ENCODE measurements around the gene VGLL3. TPM values are rescaled to one million over a fixed set of nuclear protein-coding genes. Genes with fewer than 3 reads are reported as not detected.

VGLL3 gene
- polyA plus RNA-seq, 1 experiment: 27.2 TPM

DNA sequence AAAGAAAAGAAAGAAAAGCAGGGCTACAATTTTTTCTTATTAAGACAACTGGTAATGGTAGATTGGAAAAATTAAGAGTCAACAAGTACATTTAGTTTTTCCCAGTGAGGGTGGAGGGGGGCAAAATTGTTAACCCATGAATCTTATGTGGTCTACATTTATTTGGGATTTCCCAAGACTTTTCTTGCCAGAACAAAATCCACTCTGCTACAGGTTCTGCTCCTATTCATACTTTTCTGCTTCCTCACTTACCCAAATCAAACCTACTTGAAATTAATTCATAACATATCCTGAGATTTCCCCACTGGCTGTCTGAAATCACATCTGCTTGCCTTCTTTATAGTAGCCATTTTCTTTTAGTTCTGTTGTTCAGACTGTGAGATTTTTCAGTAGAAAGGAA lies 41.1 kb downstream of the VGLL3 start:
- Histone ChIP-seq H3K27me3 (ENCODE audit: control insufficient read depth, insufficient read depth, low read length) (no peaks in the 10 kb centered on the region), H3K4me3 (ENCODE audit: low read depth, low read length) (no peak overlapping the region), H3K27ac (ENCODE audit: low read depth, low read length) (no peak overlapping the region), H3K9me3 (ENCODE audit: control insufficient read depth, insufficient read depth, low read length) (no peaks in the 10 kb centered on the region)
- no peak for TF ChIP-seq CTCF (IDR thresholded peaks at IDR 0.05; ENCODE audit: low read depth, low read length)
- ChIA-PET CTCF (no interaction called here), POLR2A (no interaction called here)
- DNase-seq (ENCODE audit: low read depth, low spot score): no peak

GRCh38 chr3:86948822-86949221 lies 42.1 kb downstream of the VGLL3 start:
- Histone ChIP-seq H3K4me3 (ENCODE audit: low read depth, low read length) (no peak overlapping the region), H3K27ac (ENCODE audit: low read depth, low read length) (no peak overlapping the region), H3K27me3 (ENCODE audit: control insufficient read depth, insufficient read depth, low read length) (no peaks in the 10 kb centered on the region), H3K9me3 (ENCODE audit: control insufficient read depth, insufficient read depth, low read length) (no peaks in the 10 kb centered on the region)
- CTCF ChIA-PET: no interaction called here
- POLR2A ChIA-PET: no interaction called here
- no peak for TF ChIP-seq CTCF (IDR thresholded peaks at IDR 0.05; ENCODE audit: low read depth, low read length)
- no peak for DNase-seq (ENCODE audit: low read depth, low spot score)

GRCh38 chr3:86942206-86942605 lies 48.7 kb downstream of the VGLL3 start:
- H3K27ac ChIP-seq (ENCODE audit: low read depth, low read length): no peak overlapping the region
- TF ChIP-seq CTCF (IDR thresholded peaks at IDR 0.05; ENCODE audit: low read depth, low read length): no peak
- CTCF ChIA-PET: no interaction called here

GRCh38 chr3:86938416-86939105 lies 52.4 kb downstream of the VGLL3 start:
- DNase-seq (ENCODE audit: low read depth, low spot score): peak; percentile 55
- POLR2A ChIA-PET: interaction anchor here (0.6 to 2.6 kb wide), 11 partner anchors 18 to 153 kb away, joined by 3 to 18 read pairs (median 5); partner anchors contain the start of gene VGLL3

More at GRCh38 chr3:86942206-86942605, 48.7 kb downstream of the VGLL3 start:
- H3K27me3 ChIP-seq (ENCODE audit: control insufficient read depth, insufficient read depth, low read length): no peaks in the 10 kb centered on the region
- no peaks in the 10 kb centered on the region for H3K9me3 ChIP-seq (ENCODE audit: control insufficient read depth, insufficient read depth, low read length)
- POLR2A ChIA-PET: no interaction called here
- DNase-seq (ENCODE audit: low read depth, low spot score): no peak
- H3K4me3 ChIP-seq (ENCODE audit: low read depth, low read length): no peak overlapping the region

More at GRCh38 chr3:86938416-86939105, 52.4 kb downstream of the VGLL3 start:
- CTCF ChIA-PET: interaction anchor here (1.3 kb wide), 1 partner anchor 71 kb away, joined by 3 read pairs; no protein-coding TSS in a partner anchor
- no peak for TF ChIP-seq CTCF (IDR thresholded peaks at IDR 0.05; ENCODE audit: low read depth, low read length)
- H3K4me3 ChIP-seq (ENCODE audit: low read depth, low read length): no peak overlapping the region
- peak overlapping the region; percentile 59 for H3K27ac ChIP-seq (ENCODE audit: low read depth, low read length)
- no peaks in the 10 kb centered on the region for H3K27me3 ChIP-seq (ENCODE audit: control insufficient read depth, insufficient read depth, low read length)
- no peaks in the 10 kb centered on the region for H3K9me3 ChIP-seq (ENCODE audit: control insufficient read depth, insufficient read depth, low read length)

Measured in AG04450 (cell line).